ENCODE data around the gene CDH18.

The CDH18 gene

DNA sequence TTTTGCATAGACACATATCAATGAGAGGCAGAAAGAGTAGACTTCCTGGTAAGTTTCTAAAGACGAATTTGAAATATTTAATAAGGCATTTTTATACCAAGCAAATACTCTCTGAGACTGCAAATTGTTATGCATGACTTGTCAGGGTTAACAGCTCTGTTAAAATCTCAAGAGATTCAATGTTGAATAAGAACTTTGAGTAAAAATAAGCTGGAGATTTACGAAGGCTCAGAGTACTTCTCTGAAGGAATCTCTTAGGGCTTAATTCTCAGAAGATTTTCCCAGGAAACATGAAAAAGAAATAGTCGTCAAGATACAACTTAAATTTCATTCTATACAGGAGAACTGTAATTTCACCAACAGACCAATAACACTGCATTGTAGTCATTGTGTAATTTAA is 259.4 kb downstream of the CDH18 start:
- no peak for DNase-seq

DNA sequence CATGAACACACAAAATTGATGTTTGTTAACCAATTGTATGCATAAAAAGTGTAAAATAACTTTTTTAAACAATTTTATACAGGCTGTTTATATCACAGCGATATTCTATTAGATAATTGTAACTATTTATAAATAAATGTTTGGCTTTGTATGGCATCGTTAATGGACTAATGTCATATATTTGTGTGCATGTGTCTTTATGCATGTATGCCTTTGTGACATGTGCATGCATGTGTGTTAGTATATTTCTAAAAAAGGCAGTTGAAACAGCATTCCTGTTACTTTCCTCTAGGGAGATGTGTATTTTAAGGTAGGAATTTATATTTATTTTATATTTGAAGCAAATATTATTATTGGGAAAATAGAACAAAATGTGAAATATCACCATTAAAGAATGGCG is 268.9 kb downstream of the CDH18 start:
- DNase-seq: no peak

DNA sequence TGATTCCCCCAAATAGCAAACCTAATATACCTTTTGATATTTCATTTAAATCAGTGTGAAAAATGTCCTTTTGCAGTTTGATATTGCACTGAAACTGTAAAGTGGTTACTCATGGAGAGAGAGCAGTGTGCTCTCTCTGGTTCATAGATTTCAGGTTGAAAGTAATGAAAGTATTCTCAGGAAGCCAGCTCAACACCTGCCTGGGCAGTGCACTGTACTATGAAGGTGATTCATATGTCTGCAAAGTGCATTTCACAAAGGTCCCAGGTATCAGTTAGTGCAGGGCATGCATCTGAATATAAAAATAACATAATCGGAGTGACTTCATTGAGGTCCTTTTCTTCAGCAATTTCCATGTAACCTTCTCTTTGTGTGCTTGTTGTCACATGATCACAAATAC is 274.3 kb downstream of the CDH18 start:
- no peak for DNase-seq

DNA sequence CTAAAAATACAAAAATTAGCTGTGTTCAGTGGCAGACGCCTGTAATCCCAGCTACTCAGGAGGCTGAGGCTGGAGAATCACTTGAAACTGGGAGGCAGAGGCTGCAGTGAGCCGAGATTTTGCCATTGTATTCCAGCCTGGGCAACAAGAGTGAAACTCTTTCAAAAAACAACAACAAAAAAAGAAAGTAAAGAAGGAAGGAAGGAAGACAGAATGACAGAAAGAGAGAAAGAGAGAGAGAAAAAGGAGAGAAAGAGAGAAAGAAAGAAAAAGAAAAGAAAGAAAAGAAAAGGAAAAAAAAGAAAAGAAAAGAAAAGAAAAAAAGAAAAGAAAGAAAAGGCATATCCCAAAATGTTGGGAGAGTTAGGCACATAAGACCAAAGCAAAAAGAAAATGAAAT is 278.6 kb downstream of the CDH18 start:
- no peak for DNase-seq

DNA sequence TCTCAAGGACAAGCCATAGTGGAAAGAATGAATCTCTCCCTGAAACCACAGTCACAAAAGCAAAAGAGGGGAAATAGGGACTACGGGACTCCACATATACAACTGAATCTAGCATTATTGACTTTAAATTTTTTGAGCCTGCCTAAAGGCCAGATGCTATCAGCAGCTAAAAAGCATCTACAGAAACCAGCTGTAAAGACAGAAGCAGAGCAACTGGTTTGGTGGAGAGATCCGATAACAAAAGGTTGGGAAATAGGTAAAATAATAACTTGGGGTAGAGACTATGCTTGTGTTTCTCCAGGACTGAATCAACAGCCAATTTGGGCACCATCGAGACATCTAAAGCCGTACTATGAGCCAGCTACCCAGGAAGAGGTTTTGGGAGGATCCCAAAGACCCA is 281.2 kb downstream of the CDH18 start:
- no peak for DNase-seq

DNA sequence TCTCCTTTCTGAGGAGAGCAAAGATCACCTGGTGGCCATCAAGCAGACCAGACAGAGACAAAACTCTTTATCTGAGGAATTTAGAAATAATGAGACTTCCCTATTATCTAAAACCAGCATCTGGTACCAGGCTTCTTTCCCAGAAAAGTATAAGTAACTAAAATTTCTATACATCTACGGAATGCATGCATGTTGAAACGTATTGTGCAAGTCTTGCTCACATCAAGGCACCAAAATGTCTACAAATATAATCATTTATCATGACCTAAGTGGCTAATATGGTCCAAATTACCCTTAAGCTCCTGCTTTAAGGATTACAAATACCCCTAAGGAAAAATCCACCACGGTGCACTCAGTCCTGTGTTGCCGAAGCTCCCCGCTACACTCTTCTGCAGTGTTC is 286.3 kb downstream of the CDH18 start:
- no peak for DNase-seq

DNA sequence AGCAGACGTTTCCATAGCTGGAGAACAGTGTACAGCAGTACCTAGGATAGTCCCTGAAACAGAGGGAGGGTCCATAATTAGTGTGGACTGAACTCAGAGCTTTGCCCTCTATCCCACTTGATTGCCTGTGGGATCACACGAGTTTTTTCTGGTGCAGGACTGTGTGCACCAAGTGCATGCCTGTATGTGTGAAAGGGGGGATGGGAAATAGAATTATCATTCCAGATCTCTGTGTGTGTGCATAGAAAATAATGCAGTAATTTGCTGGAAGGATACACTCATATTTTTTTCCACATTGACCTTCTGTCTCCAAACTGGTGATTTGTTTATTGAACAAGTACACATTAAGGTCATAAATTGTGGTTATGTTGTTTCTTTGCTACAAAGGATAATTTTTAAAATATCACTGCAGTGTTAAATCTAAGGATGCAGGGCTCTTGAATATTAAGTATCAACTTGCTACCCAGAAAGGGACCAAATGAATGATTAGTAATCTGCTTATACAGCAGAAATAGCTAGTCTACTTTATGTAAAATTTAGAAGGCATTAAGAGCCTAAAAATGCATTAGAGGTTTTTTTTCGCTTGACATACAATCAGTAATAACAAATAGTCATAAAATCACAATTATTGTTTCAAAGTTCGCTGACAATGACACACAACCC is 292.9 kb downstream of the CDH18 start:
- no peak for DNase-seq

DNA sequence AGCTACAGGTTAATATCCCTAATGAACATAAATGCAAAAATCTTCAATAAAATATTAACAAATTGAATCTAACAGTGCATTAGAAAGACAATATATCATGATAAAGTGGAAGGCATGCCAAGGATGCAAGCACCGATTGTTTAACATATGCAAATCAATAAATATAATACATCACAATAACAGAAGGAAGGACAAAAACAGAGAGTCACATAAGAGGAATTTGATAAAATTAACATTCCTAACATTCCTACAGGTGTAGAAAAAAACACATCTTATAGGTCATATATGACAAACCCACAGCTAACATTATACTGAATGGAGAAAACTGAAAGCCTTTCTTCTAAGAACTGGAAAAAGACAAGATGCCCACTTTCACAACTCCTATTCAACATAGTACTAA is 297.0 kb downstream of the CDH18 start:
- no peak for DNase-seq

DNA sequence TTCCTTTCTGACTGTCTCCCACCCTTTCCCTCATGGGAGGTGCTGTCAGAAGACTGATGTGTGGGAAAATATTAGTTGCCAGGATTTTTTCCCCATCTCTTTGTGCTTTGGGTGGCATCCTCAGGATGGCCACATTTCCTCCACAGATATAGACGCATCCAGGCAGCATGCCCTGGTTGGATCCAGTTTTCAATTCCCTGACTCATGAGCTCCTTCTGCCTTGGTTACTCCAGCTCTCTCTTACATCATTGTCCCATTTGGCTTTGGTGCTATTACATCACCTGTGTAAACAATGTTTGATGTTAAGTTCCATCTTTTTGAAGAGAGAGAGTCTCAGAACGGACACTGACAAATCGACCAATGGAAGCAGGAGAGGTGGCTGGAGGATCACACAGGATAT is 302.5 kb downstream of the CDH18 start:
- no peak for DNase-seq

DNA sequence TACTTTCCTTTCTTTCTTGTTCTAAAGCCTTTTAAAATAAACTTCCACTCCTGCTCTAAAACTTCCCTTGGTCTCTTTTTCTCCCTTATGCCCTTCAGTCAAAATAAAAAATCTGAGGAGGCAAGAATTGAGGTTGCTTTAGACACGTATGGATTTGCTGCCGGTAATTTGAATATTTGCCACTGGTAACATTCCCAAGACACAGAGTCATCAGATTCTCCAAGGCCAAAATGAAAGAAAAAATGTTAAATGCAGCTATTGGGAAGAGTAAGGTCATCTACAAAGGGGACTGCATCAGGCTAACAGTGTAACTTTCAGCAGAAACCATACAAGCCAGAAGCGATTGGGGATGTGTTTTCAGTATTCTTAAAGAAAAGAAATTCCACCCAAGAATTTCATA is 311.1 kb downstream of the CDH18 start:
- DNase-seq: no peak

DNA sequence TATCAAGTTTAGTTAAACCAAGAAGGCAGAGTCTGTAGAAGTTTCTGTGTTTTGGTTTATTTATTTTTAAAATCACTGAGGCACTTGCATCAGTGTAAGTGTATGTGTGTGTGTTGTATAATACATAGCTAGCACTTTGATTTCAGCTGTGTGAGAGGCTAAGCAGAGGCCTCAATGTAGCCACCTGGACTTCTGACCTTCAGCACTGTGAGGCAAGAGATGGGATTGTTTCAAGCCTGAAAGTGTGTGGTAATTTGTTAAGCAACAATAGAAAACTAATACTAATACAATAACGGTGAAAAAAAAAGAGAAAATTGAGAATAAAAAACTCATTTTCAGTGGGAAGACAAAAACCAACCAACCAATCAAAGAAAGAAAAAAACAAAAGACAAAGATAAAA is 327.3 kb downstream of the CDH18 start:
- peak; percentile 35 for DNase-seq

DNA sequence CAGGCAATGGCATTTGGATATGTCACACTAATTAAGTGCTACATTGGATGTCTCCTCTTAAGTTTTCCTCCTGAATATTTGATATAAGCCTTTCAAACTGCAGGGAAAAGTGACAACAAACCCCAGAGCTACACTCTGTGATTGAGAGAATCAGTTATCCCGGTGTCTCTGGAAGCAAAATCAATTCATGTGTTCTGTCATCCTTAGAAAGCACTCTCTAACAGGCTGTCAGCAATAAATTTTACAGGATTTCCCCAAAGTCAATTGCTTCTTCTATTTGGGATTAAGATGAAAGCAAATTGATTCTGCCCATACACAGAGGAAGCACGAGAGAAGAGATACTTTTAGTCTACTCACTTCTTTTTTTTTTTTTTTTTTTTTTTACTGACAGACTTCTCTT is 332.4 kb downstream of the CDH18 start:
- no peak for DNase-seq

DNA sequence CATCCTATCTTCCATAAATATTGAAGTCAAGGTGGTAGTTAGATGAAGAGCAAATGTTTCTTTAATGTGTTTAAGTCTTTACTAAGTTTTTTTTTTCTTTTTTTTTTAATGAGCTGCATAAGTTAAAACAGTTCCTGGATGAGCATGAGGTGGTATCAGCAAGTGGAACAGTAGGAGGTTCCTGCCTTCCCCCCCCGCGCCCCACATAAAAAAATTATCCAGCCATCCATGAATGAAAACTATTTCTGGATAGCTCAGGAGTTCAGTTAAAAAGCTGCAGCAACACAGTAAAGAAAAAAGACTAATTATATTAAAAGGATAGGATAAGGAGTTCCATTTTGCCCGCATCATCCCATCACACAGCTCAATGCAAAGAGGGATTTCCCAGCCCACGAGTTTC is 349.5 kb downstream of the CDH18 start:
- no peak for DNase-seq

DNA sequence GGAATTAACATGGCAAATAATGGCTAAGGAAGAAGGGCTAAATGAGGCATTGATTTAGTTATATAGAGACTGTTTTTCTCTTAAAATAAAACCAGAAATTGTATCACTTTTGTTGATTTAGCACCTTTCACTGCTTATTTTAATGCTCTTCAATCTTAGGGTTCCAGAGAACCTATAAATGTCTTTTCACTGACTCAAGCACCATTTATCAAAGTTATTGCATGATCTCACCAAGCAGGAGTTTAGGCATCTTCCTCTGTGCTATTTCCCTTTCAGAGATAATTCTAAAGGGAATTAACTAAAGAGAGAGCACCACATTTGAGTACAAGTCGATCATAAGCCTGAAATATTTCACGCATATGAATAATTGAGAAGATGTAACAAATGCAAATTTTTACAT is 357.1 kb downstream of the CDH18 start:
- no peak for DNase-seq

DNA sequence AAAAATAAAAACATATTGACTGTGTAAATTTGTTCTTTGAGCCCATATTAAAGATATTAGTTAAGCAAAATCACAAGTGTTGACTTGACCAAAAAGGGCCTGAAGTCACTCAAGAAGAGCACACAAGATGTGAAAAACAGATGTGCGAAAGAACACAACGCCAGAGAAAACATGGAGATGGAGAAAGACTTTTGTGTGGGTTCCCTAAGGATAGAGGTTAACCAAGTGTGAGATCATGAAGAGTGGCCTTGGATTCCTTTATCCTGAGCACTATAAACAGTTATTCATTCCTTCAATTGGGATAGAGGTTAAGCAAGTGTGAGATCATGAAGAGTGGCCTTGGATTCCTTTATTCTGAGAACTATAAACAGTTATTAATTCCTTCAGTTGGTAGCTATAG is 361.8 kb downstream of the CDH18 start:
- no peak for DNase-seq

DNA sequence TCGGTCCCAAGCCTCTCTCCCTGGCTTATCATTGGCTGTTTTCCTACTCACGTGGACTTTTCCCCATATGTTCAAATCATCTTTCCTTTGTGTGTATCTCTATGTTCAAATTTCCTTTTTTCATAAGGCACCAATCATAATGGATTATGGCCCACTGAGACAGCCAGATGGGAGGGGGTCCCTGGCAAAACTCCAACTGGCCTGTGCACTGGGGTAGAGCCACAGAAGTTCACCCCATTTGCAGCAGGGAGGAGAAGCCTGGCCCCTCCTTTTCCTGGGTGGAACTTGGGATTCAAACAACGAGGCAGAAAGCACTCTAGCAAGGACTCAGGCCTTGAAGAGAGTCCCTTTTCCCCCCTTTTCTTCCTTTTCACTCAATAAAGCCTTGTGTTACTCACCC is 362.4 kb downstream of the CDH18 start:
- peak; percentile 13 for DNase-seq

DNA sequence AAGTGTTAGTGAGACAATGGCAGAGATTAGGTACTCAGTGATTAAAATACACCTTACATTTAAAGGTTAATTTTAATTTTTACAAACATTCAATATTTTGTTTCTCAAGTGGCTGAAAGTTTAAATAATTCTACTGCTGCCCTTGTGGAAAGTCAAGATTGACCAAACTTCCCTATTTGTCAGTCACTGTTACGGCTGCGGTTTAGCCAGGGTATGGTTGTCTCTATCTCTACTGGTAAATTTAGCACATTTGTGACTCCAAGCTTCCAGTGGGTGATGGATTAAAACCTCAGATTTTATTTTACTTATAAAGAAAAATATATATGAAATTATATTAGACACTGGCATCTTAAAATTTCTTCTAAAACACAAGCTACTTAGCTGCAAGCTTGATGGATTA is 368.4 kb downstream of the CDH18 start:
- DNase-seq: no peak

DNA sequence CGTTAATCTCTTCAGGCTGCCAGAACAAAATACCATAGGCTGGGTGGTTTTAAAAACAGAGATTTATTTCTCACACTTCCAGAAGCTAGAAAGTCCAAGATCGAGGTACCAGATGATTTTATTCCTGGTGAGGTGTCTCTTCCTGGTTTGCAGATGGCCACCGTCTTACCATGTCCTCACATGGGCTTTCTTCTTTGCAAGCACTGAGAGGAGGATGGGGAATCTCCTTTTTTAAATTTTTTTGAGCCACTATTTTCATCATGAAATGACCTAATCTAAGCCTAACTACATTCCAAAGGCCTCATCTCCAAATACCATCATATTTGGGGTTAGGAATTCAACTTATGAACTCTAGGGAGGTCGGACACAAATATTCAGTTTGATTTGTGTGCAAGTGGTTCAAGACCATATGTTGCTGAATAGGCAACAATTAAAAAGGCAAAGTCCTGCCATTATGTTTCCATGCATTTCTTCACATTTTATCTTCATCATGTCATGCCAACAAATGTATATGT is 371.2 kb downstream of the CDH18 start:
- no peak for DNase-seq

DNA sequence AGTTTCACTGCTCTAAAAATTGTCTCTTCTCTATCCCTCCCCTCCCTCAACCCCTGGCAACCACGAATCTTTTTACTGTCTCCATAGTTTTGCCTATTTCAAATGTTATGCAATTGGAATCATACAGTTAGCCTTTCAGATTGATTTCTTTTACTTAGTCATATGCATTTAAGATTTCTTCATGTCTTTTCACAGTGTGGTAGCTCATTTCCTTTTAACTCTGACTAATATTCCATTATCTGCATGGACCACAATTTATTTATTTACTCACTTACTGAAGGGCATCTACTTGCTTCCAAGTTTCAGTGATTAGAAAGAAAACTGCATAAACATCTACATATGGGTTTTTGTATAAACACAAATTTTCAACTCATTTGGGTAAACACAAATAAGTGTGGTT is 372.3 kb downstream of the CDH18 start:
- no peak for DNase-seq

DNA sequence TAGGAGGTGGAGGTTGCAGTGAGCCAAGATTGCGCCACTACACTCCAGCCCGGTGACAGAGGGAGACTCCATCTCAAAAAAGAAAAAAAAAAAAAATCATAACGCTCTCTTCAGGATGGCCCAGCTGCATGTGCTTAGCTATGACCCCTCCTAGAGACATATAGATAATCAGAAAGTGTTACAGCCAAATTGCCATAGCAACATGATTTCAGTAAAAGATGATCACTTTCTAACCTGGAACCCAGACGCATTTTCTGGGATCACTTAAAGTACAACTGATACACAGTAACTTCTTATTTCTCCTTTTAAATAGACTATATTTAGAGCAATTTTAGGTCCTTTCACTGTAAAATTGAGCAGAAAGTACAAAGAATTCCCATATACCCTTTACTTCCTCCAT is 372.9 kb downstream of the CDH18 start:
- DNase-seq: no peak

DNA sequence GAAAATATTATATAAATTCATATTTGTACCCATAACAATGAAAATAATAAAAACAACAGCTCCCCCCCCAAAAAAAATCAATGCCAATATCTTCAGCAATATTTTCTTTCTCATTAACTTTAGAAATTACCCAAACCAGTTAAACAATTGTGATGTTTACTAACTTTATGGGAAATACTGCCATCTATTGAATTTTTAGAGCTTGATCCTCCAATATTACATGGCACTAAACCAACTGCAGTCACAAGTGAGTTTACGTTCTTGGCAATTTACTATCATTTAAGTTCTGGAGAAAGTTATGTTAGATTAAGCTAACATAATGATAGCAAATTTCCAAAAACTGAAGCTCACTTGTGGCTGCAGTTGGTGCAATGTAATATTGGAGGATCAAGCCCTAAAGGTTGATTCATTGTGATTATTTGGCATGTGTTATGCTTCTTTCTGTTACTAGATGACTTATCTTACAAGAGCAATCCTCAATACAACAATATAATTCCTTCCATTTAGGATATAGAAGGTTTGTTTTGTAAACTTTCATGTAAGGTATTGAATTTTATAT is 379.5 kb downstream of the CDH18 start:
- DNase-seq: peak; percentile 71

DNA sequence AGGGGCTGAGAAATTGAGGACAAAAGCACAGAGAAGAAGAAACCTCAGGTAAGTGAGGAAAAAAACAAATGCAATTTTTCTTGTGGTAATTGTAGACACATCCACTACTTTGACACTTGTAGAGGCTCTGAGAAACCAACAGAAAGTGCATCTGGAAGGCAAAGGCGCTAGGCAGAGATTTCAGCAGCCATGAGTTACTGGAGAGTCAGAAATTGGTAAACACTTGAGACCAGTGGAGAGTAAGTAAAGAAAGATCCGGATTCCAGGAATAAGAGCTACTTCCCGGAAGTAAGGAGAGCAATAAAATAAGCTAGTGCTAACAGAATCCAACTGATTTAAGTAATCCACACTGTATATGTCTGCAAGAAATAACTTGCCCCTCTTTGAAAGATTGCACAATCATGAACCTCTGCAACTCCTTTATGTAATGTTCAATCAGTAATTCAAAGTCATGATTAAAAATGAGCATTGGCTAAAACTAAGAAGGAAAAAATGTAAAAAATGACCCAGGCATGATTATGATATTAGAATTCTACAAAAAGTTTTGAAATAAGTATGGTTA is 382.1 kb downstream of the CDH18 start:
- peak; percentile 19 for DNase-seq

DNA sequence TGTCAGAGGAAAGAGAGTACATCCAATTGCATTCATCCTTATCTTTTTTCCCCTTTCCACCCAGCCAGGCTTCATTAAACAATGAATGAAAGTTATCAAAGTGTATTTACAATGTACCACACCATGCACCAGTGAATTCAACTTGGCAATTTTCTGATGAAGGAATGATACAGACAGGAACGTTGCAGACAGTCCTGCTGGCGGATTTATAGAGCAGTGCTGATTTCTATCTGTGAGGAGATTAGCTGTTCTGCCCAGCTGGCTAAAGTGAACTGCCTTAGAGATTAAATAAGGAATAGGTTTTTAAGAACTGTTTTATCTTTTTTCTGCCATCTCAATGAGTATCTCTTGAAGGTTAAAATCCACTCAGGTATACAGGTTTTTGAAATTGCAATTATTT is 403.9 kb downstream of the CDH18 start:
- no peak for DNase-seq

DNA sequence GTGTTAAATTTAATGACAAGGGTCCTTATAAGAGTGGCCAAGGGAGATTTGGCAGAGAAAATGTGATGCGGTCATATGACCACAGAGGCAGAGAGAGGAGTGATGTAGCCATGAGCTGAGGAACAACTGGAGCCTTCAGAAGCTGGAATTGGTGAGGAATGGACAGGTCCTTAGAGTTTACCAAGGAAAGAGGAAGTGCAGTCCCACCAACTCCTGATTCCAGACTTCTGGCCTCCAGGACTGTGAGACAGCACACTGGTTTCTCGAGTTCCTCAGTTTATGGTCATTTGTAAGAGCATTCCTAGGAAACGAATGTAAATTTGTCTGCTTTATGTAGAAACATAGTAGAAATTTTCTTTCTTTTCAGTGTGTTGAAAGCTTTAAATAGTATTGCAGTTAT is 410.1 kb downstream of the CDH18 start:
- no peak for DNase-seq

DNA sequence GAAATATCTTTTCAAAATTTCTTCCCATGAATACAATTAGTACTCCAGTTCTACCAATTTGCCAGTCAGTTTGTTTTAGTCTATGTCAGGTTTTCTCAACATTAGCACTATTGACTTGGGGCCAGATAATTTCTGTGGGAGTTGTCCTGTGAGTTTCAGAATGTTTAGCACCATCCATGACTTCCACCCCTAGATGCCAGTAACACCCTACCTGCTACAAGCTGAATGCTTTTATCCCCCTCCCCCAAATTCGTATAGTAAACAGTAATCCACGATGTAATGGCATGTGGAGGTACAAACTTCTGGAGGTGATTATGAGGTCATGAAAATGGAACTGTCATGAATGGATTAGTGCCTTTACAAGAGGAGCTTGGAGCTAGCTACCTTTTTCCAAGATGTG is 420.0 kb downstream of the CDH18 start:
- no peak for DNase-seq
